Measurements from ENCODE around the gene BACE2. TPM values are rescaled to one million over a fixed set of nuclear protein-coding genes. Genes with fewer than 3 reads are reported as not detected.

BACE2 gene
- total and polyA plus RNA-seq, 4 donors, result 1.7 to 16.7 (median 5.6) TPM

DNA sequence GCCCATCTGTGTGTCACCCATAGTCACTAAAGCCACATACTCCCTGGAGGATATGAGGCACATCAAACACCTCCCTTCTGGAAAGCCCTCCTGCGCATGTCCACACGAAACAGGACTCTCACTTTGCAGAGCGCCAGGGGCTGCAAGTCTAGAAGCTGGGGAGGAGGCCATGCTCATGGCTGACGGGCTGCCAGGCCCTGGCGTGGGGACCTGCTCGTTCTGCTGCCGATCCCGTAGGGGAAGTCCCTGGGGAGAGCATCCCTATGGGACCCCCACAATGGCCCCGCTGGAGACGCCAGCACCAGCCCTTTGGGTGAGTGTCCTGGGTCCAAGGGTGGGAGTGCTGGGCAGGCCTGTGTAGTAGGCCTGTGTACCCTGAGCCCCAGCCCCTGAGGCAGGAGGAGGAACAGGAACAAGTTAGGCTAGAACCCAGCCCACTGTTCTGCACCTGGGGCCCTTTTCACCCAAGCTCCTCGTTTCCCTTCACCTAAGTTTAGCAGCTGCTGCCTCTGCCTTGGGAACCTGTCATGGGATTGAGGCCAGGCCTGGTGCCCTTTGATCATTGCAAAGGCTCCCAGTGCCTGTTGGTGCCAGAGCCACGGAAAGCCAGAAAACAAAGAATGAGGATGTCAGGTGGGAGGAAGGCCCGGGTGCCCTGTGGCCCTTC, 158.6 kb downstream of the BACE2 start:
- no peak overlapping the region for H3K9ac ChIP-seq (ENCODE audit: low read depth in 1 of 2, low read length in 2 of 2)
- peaks cover 0 to 9% (median 5%) of the 10 kb centered on the region in 4 donors for H3K4me1 ChIP-seq (ENCODE audit: control insufficient read depth in 4 of 4, insufficient read depth in 4 of 4, low read length in 3 of 4)
- TF ChIP-seq HNF4A (conservative IDR thresholded peaks at IDR 0.05) (peak; percentile 52 to 66), GABPA (IDR thresholded peaks at IDR 0.05 in 1 of 2, conservative IDR thresholded peaks at IDR 0.05 in 1 of 2) (no peak)
- no peak overlapping the region for H3K4me3 ChIP-seq (ENCODE audit: low read depth in 1 of 3, low read length in 3 of 3)
- no peak overlapping the region for H3K27ac ChIP-seq (ENCODE audit: low read depth in 1 of 2, low read length in 2 of 2)
- H3K27me3 ChIP-seq (ENCODE audit: control insufficient read depth in 4 of 4, insufficient read depth in 4 of 4, low read length in 3 of 4), result no peaks in the 10 kb centered on the region
- H3K9me3 ChIP-seq (ENCODE audit: control insufficient read depth in 4 of 4, low read length in 3 of 4), result no peaks in the 10 kb centered on the region
- no peaks in the 10 kb centered on the region for H3K36me3 ChIP-seq (ENCODE audit: control insufficient read depth in 4 of 4, insufficient read depth in 3 of 4, low read depth in 1 of 4, low read length in 3 of 4)
- DNase-seq (ENCODE audit: low spot score), result no peak
- WGBS, result 80% methylated on average over 13 of the region's 13 CpGs

DNA sequence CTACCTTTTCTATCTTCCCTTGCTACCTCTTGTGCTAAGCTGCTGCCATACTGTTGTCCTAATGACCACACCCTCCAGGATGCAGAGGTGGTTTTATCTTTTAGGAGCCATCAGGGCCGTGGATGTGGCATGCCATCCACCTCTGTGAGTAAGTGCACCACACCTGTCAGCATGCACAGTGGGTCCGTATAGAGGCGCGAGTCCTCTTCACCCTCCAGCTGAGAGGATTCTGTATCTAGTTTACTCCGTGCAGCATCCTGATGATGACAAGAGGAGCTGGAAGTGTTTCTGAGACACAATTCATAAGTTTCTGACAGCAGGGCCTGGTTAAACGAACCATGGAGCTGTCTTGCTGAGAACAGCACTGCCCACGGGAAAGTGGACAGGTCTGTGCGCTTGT, 159.8 kb downstream of the BACE2 start:
- Histone ChIP-seq H3K36me3 (ENCODE audit: control insufficient read depth in 4 of 4, insufficient read depth in 3 of 4, low read depth in 1 of 4, low read length in 3 of 4) (no peaks in the 10 kb centered on the region), H3K4me3 (ENCODE audit: low read depth in 1 of 3, low read length in 3 of 3) (no peak overlapping the region)
- WGBS, result 91% methylated on average over 8 of the region's 8 CpGs

More for the DNA sequence above, 159.8 kb downstream of the BACE2 start:
- H3K27ac ChIP-seq (ENCODE audit: low read depth in 1 of 2, low read length in 2 of 2), result no peak overlapping the region
- no peaks in the 10 kb centered on the region for H3K9me3 ChIP-seq (ENCODE audit: control insufficient read depth in 4 of 4, low read length in 3 of 4)
- peaks cover 0 to 9% (median 5%) of the 10 kb centered on the region in 4 donors for H3K4me1 ChIP-seq (ENCODE audit: control insufficient read depth in 4 of 4, insufficient read depth in 4 of 4, low read length in 3 of 4)
- H3K27me3 ChIP-seq (ENCODE audit: control insufficient read depth in 4 of 4, insufficient read depth in 4 of 4, low read length in 3 of 4), result no peaks in the 10 kb centered on the region
- no peak for DNase-seq (ENCODE audit: low spot score)
- no peak overlapping the region for H3K9ac ChIP-seq (ENCODE audit: low read depth in 1 of 2, low read length in 2 of 2)
- TF ChIP-seq, protein P1, sequence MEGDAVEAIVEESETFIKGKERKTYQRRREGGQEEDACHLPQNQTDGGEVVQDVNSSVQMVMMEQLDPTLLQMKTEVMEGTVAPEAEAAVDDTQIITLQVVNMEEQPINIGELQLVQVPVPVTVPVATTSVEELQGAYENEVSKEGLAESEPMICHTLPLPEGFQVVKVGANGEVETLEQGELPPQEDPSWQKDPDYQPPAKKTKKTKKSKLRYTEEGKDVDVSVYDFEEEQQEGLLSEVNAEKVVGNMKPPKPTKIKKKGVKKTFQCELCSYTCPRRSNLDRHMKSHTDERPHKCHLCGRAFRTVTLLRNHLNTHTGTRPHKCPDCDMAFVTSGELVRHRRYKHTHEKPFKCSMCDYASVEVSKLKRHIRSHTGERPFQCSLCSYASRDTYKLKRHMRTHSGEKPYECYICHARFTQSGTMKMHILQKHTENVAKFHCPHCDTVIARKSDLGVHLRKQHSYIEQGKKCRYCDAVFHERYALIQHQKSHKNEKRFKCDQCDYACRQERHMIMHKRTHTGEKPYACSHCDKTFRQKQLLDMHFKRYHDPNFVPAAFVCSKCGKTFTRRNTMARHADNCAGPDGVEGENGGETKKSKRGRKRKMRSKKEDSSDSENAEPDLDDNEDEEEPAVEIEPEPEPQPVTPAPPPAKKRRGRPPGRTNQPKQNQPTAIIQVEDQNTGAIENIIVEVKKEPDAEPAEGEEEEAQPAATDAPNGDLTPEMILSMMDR (IDR thresholded peaks at IDR 0.05; ENCODE audit: low read depth, low read length, missing input control), result no peak
- TF ChIP-seq RAD21 (IDR thresholded peaks at IDR 0.05) (no peak), HNF4A (conservative IDR thresholded peaks at IDR 0.05) (no peak), YY1 (IDR thresholded peaks at IDR 0.05) (no peak), FOXA1 (IDR thresholded peaks at IDR 0.05) (no peak), JUND (IDR thresholded peaks at IDR 0.05) (no peak)
- TF ChIP-seq, protein P2, sequence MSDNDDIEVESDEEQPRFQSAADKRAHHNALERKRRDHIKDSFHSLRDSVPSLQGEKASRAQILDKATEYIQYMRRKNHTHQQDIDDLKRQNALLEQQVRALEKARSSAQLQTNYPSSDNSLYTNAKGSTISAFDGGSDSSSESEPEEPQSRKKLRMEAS (IDR thresholded peaks at IDR 0.05), result no peak
- TF ChIP-seq, protein P3, sequence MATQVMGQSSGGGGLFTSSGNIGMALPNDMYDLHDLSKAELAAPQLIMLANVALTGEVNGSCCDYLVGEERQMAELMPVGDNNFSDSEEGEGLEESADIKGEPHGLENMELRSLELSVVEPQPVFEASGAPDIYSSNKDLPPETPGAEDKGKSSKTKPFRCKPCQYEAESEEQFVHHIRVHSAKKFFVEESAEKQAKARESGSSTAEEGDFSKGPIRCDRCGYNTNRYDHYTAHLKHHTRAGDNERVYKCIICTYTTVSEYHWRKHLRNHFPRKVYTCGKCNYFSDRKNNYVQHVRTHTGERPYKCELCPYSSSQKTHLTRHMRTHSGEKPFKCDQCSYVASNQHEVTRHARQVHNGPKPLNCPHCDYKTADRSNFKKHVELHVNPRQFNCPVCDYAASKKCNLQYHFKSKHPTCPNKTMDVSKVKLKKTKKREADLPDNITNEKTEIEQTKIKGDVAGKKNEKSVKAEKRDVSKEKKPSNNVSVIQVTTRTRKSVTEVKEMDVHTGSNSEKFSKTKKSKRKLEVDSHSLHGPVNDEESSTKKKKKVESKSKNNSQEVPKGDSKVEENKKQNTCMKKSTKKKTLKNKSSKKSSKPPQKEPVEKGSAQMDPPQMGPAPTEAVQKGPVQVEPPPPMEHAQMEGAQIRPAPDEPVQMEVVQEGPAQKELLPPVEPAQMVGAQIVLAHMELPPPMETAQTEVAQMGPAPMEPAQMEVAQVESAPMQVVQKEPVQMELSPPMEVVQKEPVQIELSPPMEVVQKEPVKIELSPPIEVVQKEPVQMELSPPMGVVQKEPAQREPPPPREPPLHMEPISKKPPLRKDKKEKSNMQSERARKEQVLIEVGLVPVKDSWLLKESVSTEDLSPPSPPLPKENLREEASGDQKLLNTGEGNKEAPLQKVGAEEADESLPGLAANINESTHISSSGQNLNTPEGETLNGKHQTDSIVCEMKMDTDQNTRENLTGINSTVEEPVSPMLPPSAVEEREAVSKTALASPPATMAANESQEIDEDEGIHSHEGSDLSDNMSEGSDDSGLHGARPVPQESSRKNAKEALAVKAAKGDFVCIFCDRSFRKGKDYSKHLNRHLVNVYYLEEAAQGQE (IDR thresholded peaks at IDR 0.05), result no peak

Data from liver (tissue), 9 donors.